CD14-positive monocyte (primary cell): Measurements from ENCODE around the gene UQCR10. TPM values are rescaled to one million over a fixed set of nuclear protein-coding genes. Genes with fewer than 3 reads are reported as not detected.

ENCODE experiments used
- DNase-seq, 3 donors: peaks; one replicate each; pipeline ENCODE4 v3.0.0-alpha.2; 2011 to 2022
- H2AFZ ChIP-seq: 2 replicates; pipeline ENCODE4 v1.6.0; 2012; ENCODE audit warnings: mild to moderate bottlenecking, low read depth, low read length, inconsistent platforms; ENCODE audit not compliant: insufficient read depth, poor library complexity, severe bottlenecking
- H3K27ac ChIP-seq, 2 donors: 1 replicate in 1 of 2; 2 replicates in 1 of 2; pipeline ENCODE4 v1.5.1; 2012 to 2013; ENCODE audit warnings: low read length in 2 of 2, control low read depth in 1 of 2, inconsistent platforms in 1 of 2, low read depth in 1 of 2, mild to moderate bottlenecking in 1 of 2
- H3K27me3 ChIP-seq, 2 donors: one replicate each; pipeline versions ENCODE4 v1.6.0 to v1.6.1; 2011 to 2013; ENCODE audit warnings: low read length in 2 of 2; ENCODE audit not compliant: control insufficient read depth in 2 of 2, insufficient read depth in 2 of 2
- H3K36me3 ChIP-seq, 2 donors: replicated peaks in 1 of 2; 1 replicate in 1 of 2; 2 replicates in 1 of 2; pipeline versions ENCODE4 v1.5.1 to v1.6.1; 2012 to 2013; ENCODE audit warnings: low read length in 2 of 2, control low read depth in 1 of 2, inconsistent platforms in 1 of 2, mild to moderate bottlenecking in 1 of 2; ENCODE audit not compliant: insufficient read depth in 2 of 2, control insufficient read depth in 1 of 2
- H3K4me1 ChIP-seq, 2 donors: 1 replicate in 1 of 2; 2 replicates in 1 of 2; pipeline versions ENCODE4 v1.5.1 to v1.6.1; 2012 to 2013; ENCODE audit warnings: low read length in 2 of 2, control low read depth in 1 of 2, inconsistent platforms in 1 of 2, mild to moderate bottlenecking in 1 of 2, moderate library complexity in 1 of 2; ENCODE audit not compliant: insufficient read depth in 2 of 2, control insufficient read depth in 1 of 2
- H3K4me2 ChIP-seq: replicated peaks from 2 replicates; pipeline ENCODE3; 2012; ENCODE audit warnings: low read length, moderate library complexity, mild to moderate bottlenecking; ENCODE audit not compliant: poor library complexity, severe bottlenecking; ENCODE audit errors: extremely low read depth
- H3K4me3 ChIP-seq, 3 experiments: fragments of 200-600 bp in 1 of 3; sonication (generic) in 1 of 3; replicated peaks in 1 of 3; 1 replicate in 2 of 3; 2 replicates in 1 of 3; pipeline ENCODE4 v1.5.1; 2011 to 2013; ENCODE audit warnings: low read length in 3 of 3, mild to moderate bottlenecking in 3 of 3, control low read depth in 2 of 3, low read depth in 2 of 3, inconsistent platforms in 1 of 3, moderate library complexity in 1 of 3
- H3K79me2 ChIP-seq: 2 replicates; pipeline ENCODE4 v1.6.0; 2012; ENCODE audit warnings: mild to moderate bottlenecking, control low read depth, inconsistent platforms, low read length, moderate library complexity; ENCODE audit not compliant: insufficient read depth
- H3K9ac ChIP-seq: 2 replicates; pipeline ENCODE4 v1.6.0; 2017; ENCODE audit warnings: low read length, mild to moderate bottlenecking; ENCODE audit not compliant: insufficient read depth, poor library complexity, severe bottlenecking
- H3K9me3 ChIP-seq, 2 donors: replicated peaks in 1 of 2; 1 replicate in 1 of 2; 2 replicates in 1 of 2; pipeline versions ENCODE4 v1.5.1 to v1.6.1; 2012 to 2013; ENCODE audit warnings: low read length in 2 of 2, control low read depth in 1 of 2; ENCODE audit not compliant: control insufficient read depth in 1 of 2, insufficient read depth in 1 of 2
- H4K20me1 ChIP-seq: 2 replicates; pipeline ENCODE4 v1.6.0; 2012; ENCODE audit warnings: mild to moderate bottlenecking, low read length, control low read depth, moderate library complexity; ENCODE audit not compliant: insufficient read depth
- H3K27ac Mint-ChIP-seq, 7 donors: one replicate each; pipeline ENCODE4 v1.8.0; 2020; ENCODE audit warnings: mild to moderate bottlenecking in 7 of 7, mixed read lengths in 7 of 7, moderate library complexity in 6 of 7, inconsistent platforms in 2 of 7
- H3K27me3 Mint-ChIP-seq, 3 donors: one replicate each; pipeline ENCODE4 v1.8.0; 2021 to 2022; ENCODE audit warnings: low read depth in 3 of 3, mild to moderate bottlenecking in 3 of 3, mixed read lengths in 3 of 3, moderate library complexity in 3 of 3, inconsistent platforms in 1 of 3
- H3K36me3 Mint-ChIP-seq, 2 donors: one replicate each; pipeline ENCODE4 v1.8.0; 2020; ENCODE audit warnings: mixed read lengths in 2 of 2, inconsistent platforms in 1 of 2, mild to moderate bottlenecking in 1 of 2
- H3K4me1 Mint-ChIP-seq: one replicate; pipeline ENCODE4 v1.8.0; 2020; ENCODE audit warnings: mild to moderate bottlenecking, mixed read lengths
- H3K4me3 Mint-ChIP-seq, 2 donors: one replicate each; pipeline ENCODE4 v1.8.0; 2020; ENCODE audit warnings: mild to moderate bottlenecking in 2 of 2, mixed read lengths in 2 of 2, moderate library complexity in 1 of 2
- H3K9me3 Mint-ChIP-seq, 7 donors: one replicate each; pipeline ENCODE4 v1.8.0; 2020 to 2022; ENCODE audit warnings: mixed read lengths in 7 of 7, mild to moderate bottlenecking in 6 of 7, moderate library complexity in 6 of 7, inconsistent platforms in 2 of 7
- WGBS: methylation state at CpG from one replicate; pipeline ENCODE4 v1.1.5; 2013; ENCODE audit warnings: missing lambda C conversion rate; ENCODE audit not compliant: insufficient coverage; 5-methylcytosine and 5-hydroxymethylcytosine counted together
- intact Hi-C, 2 donors: fragments of 100-400 bp; cut with micrococcal nuclease; formaldehyde crosslinking; loops; one replicate each; pipeline versions ENCODE4 v1.15.0 to v1.15.1; 2023
- polyA plus RNA-seq, 3 donors: library from polyadenylated mRNA; depleted of rRNA in 1 of 3; unstranded in 2 of 3; stranded (reverse) in 1 of 3; fragments of 300-500 nt in 2 of 3; fragments of >200 nt in 1 of 3; fragmentation: Illumina TruSeq in 2 of 3; gene quantifications; 1 replicate in 2 of 3; 2 replicates in 1 of 3; pipeline ENCODE4 v1.2.3, GENCODE V29; 2012 to 2021
- TF ChIP-seq, protein P1 (sequence below): fragments of 200-600 bp; IDR thresholded peaks from one replicate; pipeline ENCODE4 v1.8.0; 2022; ENCODE audit warnings: antibody characterized with exemption, mild to moderate bottlenecking

UQCR10 gene
- polyA plus RNA-seq, 3 donors, result 99.0 to 314 (median 287) TPM

DNA sequence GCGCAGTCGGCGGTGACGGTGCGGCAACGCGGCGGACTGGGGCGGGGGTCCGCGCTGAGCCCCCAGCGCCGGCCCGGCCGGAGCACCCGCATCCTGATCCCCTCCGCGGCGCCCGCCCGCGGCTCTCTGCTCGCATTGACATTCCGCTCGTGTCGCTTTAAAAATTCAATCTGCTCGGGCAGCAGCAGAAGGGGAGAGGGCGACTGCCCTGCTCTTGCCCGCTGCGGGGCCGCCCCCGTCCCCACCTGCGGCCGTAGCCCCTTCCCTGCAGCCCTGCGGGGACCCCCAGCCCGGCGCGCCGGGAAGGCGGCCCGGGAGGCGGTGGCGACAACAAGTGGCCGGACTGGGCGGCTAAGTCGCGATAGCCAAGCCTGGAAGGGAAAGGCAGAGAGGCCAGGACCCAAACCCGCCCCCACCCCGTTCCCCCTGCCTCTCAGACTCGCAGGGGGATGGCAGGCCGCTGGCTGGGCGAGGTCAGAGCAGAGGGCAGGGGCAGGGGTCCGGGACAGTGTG lies 46.3 kb upstream of the UQCR10 start:
- Mint-ChIP-seq H3K4me3 (no peak overlapping the region), H3K9me3 (peaks cover 0 to 11% (median 2%) of the 10 kb centered on the region in 7 donors), H3K36me3 (no peaks in the 10 kb centered on the region), H3K27me3 (peaks cover 42 to 74% (median 54%) of the 10 kb centered on the region in 3 donors), H3K27ac (no peak overlapping the region), H3K4me1 (no peaks in the 10 kb centered on the region)
- intact Hi-C loops, result no loop called here
- no peak for DNase-seq
- H3K27me3 ChIP-seq, result peaks cover 16 to 42% of the 10 kb centered on the region in 2 donors
- 5% methylated on average over 47 of the region's 53 CpGs for WGBS
- H3K4me1 ChIP-seq, result no peaks in the 10 kb centered on the region
- H3K4me2 ChIP-seq, result no peak overlapping the region
- no peak overlapping the region for H2AFZ ChIP-seq
- TF ChIP-seq, protein P1, sequence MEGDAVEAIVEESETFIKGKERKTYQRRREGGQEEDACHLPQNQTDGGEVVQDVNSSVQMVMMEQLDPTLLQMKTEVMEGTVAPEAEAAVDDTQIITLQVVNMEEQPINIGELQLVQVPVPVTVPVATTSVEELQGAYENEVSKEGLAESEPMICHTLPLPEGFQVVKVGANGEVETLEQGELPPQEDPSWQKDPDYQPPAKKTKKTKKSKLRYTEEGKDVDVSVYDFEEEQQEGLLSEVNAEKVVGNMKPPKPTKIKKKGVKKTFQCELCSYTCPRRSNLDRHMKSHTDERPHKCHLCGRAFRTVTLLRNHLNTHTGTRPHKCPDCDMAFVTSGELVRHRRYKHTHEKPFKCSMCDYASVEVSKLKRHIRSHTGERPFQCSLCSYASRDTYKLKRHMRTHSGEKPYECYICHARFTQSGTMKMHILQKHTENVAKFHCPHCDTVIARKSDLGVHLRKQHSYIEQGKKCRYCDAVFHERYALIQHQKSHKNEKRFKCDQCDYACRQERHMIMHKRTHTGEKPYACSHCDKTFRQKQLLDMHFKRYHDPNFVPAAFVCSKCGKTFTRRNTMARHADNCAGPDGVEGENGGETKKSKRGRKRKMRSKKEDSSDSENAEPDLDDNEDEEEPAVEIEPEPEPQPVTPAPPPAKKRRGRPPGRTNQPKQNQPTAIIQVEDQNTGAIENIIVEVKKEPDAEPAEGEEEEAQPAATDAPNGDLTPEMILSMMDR, result no peak
- no peak overlapping the region for H3K4me3 ChIP-seq
- H3K27ac ChIP-seq, result no peak overlapping the region
- no peaks in the 10 kb centered on the region for H3K79me2 ChIP-seq
- H4K20me1 ChIP-seq, result no peaks in the 10 kb centered on the region
- H3K36me3 ChIP-seq, result no peaks in the 10 kb centered on the region
- H3K9ac ChIP-seq, result no peak overlapping the region
- H3K9me3 ChIP-seq, result peaks cover 0 to 5% of the 10 kb centered on the region in 2 donors

DNA sequence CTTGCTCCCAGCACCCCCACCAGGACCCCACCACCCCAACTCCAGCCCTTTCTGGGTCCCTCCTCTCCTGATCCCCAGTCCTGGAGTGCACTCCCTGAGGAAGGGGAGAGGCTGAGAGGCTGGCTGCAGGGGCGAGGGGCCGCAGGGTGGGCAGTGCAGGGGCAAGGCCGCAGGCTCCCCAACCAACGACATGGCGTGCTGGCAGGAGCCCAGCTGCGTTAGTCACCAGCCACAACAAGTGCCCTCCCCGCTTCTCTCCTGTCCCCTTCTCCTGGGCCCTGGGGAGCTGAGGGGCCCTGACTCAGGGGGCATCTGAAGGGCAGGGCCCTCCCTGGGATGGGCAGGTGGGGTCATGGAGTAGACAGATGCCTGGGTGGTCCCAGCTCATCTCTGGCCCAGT lies 45.0 kb upstream of the UQCR10 start:
- Histone ChIP-seq H3K27me3 (peaks cover 16 to 42% of the 10 kb centered on the region in 2 donors), H2AFZ (no peak overlapping the region), H3K27ac (no peak overlapping the region), H3K4me3 (no peak overlapping the region), H3K9me3 (peaks cover 0 to 5% of the 10 kb centered on the region in 2 donors), H3K4me2 (no peak overlapping the region), H3K4me1 (no peaks in the 10 kb centered on the region), H4K20me1 (no peaks in the 10 kb centered on the region), H3K9ac (no peak overlapping the region), H3K36me3 (no peaks in the 10 kb centered on the region), H3K79me2 (no peaks in the 10 kb centered on the region)
- H3K4me3 Mint-ChIP-seq, result peak overlapping the region in 1 of 2 donors; percentile 55
- TF ChIP-seq, protein P1, result no peak
- H3K9me3 Mint-ChIP-seq, result peaks cover 0 to 11% (median 0%) of the 10 kb centered on the region in 7 donors
- intact Hi-C loops, result no loop called here
- peaks cover 2% of the 10 kb centered on the region for H3K4me1 Mint-ChIP-seq
- no peaks in the 10 kb centered on the region for H3K36me3 Mint-ChIP-seq
- DNase-seq, result no peak
- H3K27me3 Mint-ChIP-seq, result peaks cover 42 to 67% (median 48%) of the 10 kb centered on the region in 3 donors
- H3K27ac Mint-ChIP-seq, result no peak overlapping the region
- WGBS, result 100% methylated on average over 1 of the region's 7 CpGs
